Astrocyte of the spinal cord (primary cell): ENCODE results near the gene NRG2.

Experiments
- DNase-seq: peaks from one replicate; pipeline ENCODE4 v3.0.0; 2011; ENCODE audit warnings: low read depth, low spot score
- H3K4me3 ChIP-seq: 2 replicates; pipeline ENCODE4 v1.5.1; 2011; ENCODE audit warnings: low read depth, mild to moderate bottlenecking, low read length, moderate library complexity
- in situ Hi-C: cut with HindIII; loops from 2 replicates; pipeline ENCODE4 v1.10.0; 2017; ENCODE audit warnings: low sequenced_read_pairs
- TF ChIP-seq, protein P1 (sequence below): IDR thresholded peaks from 2 replicates; pipeline ENCODE4 v1.5.1; 2012; ENCODE audit warnings: low read depth, mild to moderate bottlenecking, low read length, inconsistent platforms

NRG2 gene

DNA sequence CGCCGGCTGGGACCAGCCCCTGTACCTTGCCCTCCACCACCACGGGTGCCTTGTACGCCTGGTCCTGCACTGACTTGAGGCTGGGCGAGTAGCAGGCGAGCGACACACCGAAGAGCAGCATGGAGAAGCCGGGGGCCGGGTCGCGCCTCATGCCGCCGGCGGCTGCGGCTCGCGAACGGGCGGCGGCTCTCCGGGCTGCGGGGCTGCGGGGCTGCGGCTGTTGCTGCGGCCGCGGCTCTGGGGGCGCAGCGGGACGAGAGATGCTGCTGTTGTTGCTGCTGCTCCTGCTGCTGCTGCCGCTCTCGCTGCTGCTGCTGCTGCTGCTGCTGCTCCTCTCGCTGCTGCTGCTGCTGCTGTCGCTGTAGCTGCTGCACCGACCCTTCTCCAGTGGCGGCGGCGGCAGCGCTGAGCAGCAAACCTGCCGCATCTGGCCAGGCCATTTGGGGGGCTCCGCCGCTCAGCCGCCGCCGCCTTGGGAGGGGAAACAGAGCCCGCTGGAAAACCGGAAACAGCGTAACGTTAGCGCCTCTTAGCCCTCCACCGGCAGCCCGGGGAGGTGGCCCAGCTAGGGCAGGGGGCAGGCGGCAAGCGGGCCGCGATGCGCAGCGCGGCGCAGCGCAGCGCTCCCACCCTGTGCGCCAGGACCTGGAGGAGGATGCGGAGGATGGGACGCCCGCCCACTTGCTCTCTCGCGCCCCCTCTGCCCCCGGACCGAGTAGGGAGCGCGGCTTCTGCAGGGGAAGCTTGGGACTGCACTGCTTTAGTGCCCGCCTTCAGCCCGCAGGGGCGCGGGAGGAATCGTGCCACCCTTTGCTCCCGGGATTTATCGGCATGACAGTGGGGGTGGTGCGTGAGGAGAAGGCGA, at the start of gene NRG2:
Gene NRG2 (minus strand): TSS at position 657 of the 865 bp plus-strand sequence.
- in situ Hi-C loops: no loop called here
- TF ChIP-seq, protein P1, sequence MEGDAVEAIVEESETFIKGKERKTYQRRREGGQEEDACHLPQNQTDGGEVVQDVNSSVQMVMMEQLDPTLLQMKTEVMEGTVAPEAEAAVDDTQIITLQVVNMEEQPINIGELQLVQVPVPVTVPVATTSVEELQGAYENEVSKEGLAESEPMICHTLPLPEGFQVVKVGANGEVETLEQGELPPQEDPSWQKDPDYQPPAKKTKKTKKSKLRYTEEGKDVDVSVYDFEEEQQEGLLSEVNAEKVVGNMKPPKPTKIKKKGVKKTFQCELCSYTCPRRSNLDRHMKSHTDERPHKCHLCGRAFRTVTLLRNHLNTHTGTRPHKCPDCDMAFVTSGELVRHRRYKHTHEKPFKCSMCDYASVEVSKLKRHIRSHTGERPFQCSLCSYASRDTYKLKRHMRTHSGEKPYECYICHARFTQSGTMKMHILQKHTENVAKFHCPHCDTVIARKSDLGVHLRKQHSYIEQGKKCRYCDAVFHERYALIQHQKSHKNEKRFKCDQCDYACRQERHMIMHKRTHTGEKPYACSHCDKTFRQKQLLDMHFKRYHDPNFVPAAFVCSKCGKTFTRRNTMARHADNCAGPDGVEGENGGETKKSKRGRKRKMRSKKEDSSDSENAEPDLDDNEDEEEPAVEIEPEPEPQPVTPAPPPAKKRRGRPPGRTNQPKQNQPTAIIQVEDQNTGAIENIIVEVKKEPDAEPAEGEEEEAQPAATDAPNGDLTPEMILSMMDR: peak; percentile 55
- peak within 1 kb of the TSS; percentile 48 for H3K4me3 ChIP-seq
- DNase-seq: peak; percentile 45

DNA sequence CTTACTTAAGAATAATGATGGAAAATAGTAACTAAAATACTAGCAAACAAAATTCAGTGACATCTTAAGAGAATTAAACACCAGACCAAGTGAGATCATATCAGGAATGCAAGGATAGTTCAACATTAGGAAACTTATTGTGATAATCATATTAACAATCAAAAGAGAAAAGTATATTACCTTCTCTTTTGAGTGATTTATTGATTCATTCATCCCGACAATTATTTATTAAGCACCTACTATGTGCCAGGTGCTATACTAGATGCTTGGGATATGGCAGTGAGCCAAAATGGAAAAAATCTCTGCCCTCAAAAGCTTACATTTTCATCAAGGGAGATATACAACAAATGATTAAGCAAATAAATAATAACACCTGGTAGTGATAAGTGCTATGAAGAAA, 47.2 kb upstream of the NRG2 start:
- no peak for DNase-seq
- TF ChIP-seq, protein P1: no peak
- no peak overlapping the region for H3K4me3 ChIP-seq
- in situ Hi-C loops: no loop called here

DNA sequence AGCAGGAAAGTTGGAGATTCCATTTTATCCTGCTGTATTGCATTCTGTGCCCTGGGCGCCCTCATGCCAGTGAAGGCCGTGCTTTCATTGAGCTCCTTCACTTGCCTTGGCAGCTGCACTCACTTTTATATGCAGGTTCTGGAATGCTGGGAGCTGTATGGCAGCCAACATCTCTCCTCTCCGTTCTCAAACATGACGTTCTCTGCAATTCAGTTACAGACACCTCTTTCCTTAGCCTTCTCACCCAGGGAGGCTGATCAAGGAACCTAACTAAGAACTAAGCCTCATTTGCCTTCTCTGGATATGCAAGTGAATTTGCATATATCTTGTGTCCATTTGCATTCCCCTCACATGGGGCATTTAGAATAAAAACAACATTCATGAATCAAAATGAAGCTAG, 41.4 kb upstream of the NRG2 start:
- in situ Hi-C loops: no loop called here
- H3K4me3 ChIP-seq: no peak overlapping the region
- TF ChIP-seq, protein P1: no peak
- DNase-seq: no peak

- in situ Hi-C loops: no loop called here
- TF ChIP-seq, protein P1: no peak
- DNase-seq: no peak
- H3K4me3 ChIP-seq: no peak overlapping the region
Observed at GRCh38 chr5:140083650-140084049, 40.6 kb upstream of the NRG2 start.

- no peak overlapping the region for H3K4me3 ChIP-seq
- in situ Hi-C loops: no loop called here
- DNase-seq: no peak
- TF ChIP-seq, protein P1: no peak
Observed at GRCh38 chr5:140083120-140083519, 40.0 kb upstream of the NRG2 start.

GRCh38 chr5:140076788-140077187, 33.7 kb upstream of the NRG2 start:
- DNase-seq: no peak
- TF ChIP-seq, protein P1: no peak
- in situ Hi-C loops: no loop called here
- H3K4me3 ChIP-seq: no peak overlapping the region
